ENCODE measurements around the gene CYREN. TPM values are rescaled to one million over a fixed set of nuclear protein-coding genes. Genes with fewer than 3 reads are reported as not detected.
"Not testable (repeated sequence)": the region's sequence is repeated elsewhere in the genome, so short reads cannot be mapped to it uniquely, and the experiment has no call there.

Gene CYREN
- total RNA-seq = 10 to 100 TPM; 22.7 to 31.7 TPM
- polyA plus RNA-seq = 10 to 100 TPM; 17.8 to 26.0 TPM
- long read RNA-seq, donor 1, transcript CYREN-209 (4 exons, 596 nt) = minor isoform, 5 of 105 reads
- long read RNA-seq, donor 1, transcript CYREN-213 (4 exons, 1,727 nt) = minor isoform, 5 of 105 reads
- long read RNA-seq, donor 1, transcript CYREN-202 (4 exons, 1,738 nt) = major isoform, 41 of 105 reads
- long read RNA-seq, donor 1, partial matches to known transcripts = 0 of 105 reads
- long read RNA-seq, donor 1, other reads (novel, unspliced or antisense) = 50 of 105 reads
- long read RNA-seq, donor 2, transcript CYREN-202 (4 exons, 1,738 nt) = major isoform, 8 of 33 reads
- long read RNA-seq, donor 2, partial matches to known transcripts = 1 of 33 reads
- long read RNA-seq, donor 2, other reads (novel, unspliced or antisense) = 18 of 33 reads

- Histone ChIP-seq H3K27ac (ENCODE audit: low read depth in 1 of 2, low read length in 2 of 2) (peak within 1 kb of the TSS; percentile 52 to 94), H3K27me3 (ENCODE audit: control insufficient read depth in 1 of 2, insufficient read depth in 2 of 2, low read length in 1 of 2) (no peaks in the 10 kb centered on the region), H3K36me3 (ENCODE audit: control insufficient read depth in 1 of 2, insufficient read depth in 2 of 2, low read length in 1 of 2) (no peaks in the 10 kb centered on the region), H3K4me3 (ENCODE audit: low read length in 2 of 2) (peak within 1 kb of the TSS; percentile 30 to 74), H3K4me1 (ENCODE audit: control insufficient read depth in 1 of 2, insufficient read depth in 2 of 2, low read length in 2 of 2) (peaks cover 2 to 13% of the 10 kb centered on the region in 2 donors), H3K9me3 (ENCODE audit: control insufficient read depth, low read length) (no peaks in the 10 kb centered on the region)
- ATAC-seq (ENCODE audit: low FRiP score) = peak; percentile 98
- peak; percentile 98 to 99 for DNase-seq
- intact Hi-C loops (cut with DNase I) = loop anchor here in 1 of 2 donors (5.0 kb wide), 1 partner anchor 483 kb away; no protein-coding TSS in a partner anchor
- WGBS, 2 donors = 0% methylated on average over 61 to 77 of the region's 77 CpGs
Observed at GRCh38 chr7:135170274-135170997, at the start of gene CYREN. Gene CYREN, minus strand, starts transcription at chr7:135170707. Its CDS starts 1,785 bp downstream, at chr7:135168922.

DNA sequence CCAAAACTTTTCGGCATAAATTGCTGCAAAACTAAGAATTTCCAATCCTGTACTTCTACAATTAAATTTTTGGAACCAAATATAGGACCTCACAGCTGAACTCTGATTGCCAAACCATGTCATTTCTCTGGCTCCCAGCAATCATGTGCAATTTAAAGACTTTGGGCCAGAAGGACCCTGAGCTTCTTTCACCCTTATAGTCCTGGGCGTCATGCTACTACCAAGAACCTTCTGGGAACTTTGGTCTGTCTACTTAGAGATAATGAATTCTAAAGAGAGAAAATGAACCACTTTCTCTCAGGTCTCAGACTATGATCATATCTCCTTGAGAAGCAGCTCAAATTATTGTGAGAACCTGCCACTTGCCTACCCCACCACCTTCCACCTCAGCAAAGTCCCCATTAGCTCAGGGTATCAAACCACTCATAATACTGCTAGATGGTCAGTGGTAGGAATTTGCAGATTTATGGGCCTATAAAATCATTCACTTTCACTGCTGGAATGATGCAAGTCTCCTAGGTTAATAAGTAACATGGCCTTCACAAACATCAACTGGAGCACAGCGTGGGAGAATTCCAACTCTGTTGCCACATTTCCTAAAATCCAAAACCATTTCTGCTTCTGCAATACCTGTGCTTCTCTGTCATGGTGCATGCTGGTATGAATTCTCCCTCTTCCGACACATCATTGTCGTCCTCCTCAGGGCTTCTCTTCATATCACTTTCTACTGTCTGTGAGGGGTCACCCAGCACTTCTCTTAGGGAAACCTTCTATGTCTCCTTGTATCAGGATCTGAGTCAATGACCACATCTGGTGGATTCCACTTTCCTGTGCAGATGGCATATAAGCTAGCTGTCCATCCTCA lies 47.4 kb upstream of the CYREN start:
- Histone ChIP-seq H3K4me1 (ENCODE audit: control insufficient read depth in 1 of 2, insufficient read depth in 2 of 2, low read length in 2 of 2) (no peaks in the 10 kb centered on the region), H3K27me3 (ENCODE audit: control insufficient read depth in 1 of 2, insufficient read depth in 2 of 2, low read length in 1 of 2) (no peaks in the 10 kb centered on the region), H3K4me3 (ENCODE audit: low read length in 2 of 2) (no peak overlapping the region), H3K27ac (ENCODE audit: low read depth in 1 of 2, low read length in 2 of 2) (no peak overlapping the region), H3K9me3 (ENCODE audit: control insufficient read depth, low read length) (no peaks in the 10 kb centered on the region), H3K36me3 (ENCODE audit: control insufficient read depth in 1 of 2, insufficient read depth in 2 of 2, low read length in 1 of 2) (no peaks in the 10 kb centered on the region)
- ATAC-seq (ENCODE audit: low FRiP score) (no peak), DNase-seq (no peak)
- intact Hi-C loops (cut with DNase I) = no loop called here
- WGBS, 2 donors = 95% methylated on average over 5 of the region's 5 CpGs

GRCh38 chr7:135215698-135216097 lies 45.2 kb upstream of the CYREN start:
- DNase-seq = no peak
- WGBS, 2 donors = 73 to 77% methylated on average over 3 of the region's 3 CpGs
- ATAC-seq (ENCODE audit: low FRiP score) = no peak
- no peaks in the 10 kb centered on the region for H3K4me1 ChIP-seq (ENCODE audit: control insufficient read depth in 1 of 2, insufficient read depth in 2 of 2, low read length in 2 of 2)
- H3K27me3 ChIP-seq (ENCODE audit: control insufficient read depth in 1 of 2, insufficient read depth in 2 of 2, low read length in 1 of 2) = no peaks in the 10 kb centered on the region
- no peak overlapping the region for H3K4me3 ChIP-seq (ENCODE audit: low read length in 2 of 2)
- no peak overlapping the region for H3K27ac ChIP-seq (ENCODE audit: low read depth in 1 of 2, low read length in 2 of 2)
- H3K36me3 ChIP-seq (ENCODE audit: control insufficient read depth in 1 of 2, insufficient read depth in 2 of 2, low read length in 1 of 2) = no peaks in the 10 kb centered on the region
- intact Hi-C loops (cut with DNase I) = loop anchor here in 1 of 2 donors (2.0 kb wide), 1 partner anchor 39 kb away; no protein-coding TSS in a partner anchor
- H3K9me3 ChIP-seq (ENCODE audit: control insufficient read depth, low read length) = no peaks in the 10 kb centered on the region

GRCh38 chr7:135215180-135215579 lies 44.7 kb upstream of the CYREN start:
- no peaks in the 10 kb centered on the region for H3K9me3 ChIP-seq (ENCODE audit: control insufficient read depth, low read length)
- H3K4me3 ChIP-seq (ENCODE audit: low read length in 2 of 2) = no peak overlapping the region
- no peak overlapping the region for H3K27ac ChIP-seq (ENCODE audit: low read depth in 1 of 2, low read length in 2 of 2)
- DNase-seq = no peak
- no peaks in the 10 kb centered on the region for H3K27me3 ChIP-seq (ENCODE audit: control insufficient read depth in 1 of 2, insufficient read depth in 2 of 2, low read length in 1 of 2)
- H3K4me1 ChIP-seq (ENCODE audit: control insufficient read depth in 1 of 2, insufficient read depth in 2 of 2, low read length in 2 of 2) = no peaks in the 10 kb centered on the region
- 18 to 27% methylated on average over 4 of the region's 4 CpGs for WGBS, 2 donors
- intact Hi-C loops (cut with DNase I) = loop anchor here in 1 of 2 donors (2.0 kb wide), 1 partner anchor 40 kb away; no protein-coding TSS in a partner anchor
- ATAC-seq (ENCODE audit: low FRiP score) = no peak
- no peaks in the 10 kb centered on the region for H3K36me3 ChIP-seq (ENCODE audit: control insufficient read depth in 1 of 2, insufficient read depth in 2 of 2, low read length in 1 of 2)

DNA sequence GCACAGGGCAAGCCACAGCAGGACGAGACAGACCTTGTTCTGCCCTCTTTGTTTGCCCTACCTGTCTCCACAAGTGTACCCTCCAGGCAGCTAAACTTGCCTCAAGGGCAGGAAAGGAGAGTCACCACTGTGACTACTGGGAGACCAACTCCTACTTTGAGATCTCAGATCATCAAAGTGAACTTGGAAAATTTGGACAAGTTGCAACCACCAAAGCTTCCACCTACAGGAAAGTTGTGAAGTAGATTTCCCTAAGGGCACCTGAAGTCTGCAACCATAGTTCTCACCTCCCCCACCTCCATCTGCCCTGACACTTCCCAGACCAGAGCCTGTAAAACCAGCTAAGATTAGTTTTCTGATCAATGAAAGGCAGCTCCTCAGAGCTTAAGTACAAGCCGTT lies 43.3 kb upstream of the CYREN start:
- intact Hi-C loops (cut with DNase I) = loop anchor here in 1 of 2 donors (2.0 kb wide), 1 partner anchor 41 kb away; no protein-coding TSS in a partner anchor

DNA sequence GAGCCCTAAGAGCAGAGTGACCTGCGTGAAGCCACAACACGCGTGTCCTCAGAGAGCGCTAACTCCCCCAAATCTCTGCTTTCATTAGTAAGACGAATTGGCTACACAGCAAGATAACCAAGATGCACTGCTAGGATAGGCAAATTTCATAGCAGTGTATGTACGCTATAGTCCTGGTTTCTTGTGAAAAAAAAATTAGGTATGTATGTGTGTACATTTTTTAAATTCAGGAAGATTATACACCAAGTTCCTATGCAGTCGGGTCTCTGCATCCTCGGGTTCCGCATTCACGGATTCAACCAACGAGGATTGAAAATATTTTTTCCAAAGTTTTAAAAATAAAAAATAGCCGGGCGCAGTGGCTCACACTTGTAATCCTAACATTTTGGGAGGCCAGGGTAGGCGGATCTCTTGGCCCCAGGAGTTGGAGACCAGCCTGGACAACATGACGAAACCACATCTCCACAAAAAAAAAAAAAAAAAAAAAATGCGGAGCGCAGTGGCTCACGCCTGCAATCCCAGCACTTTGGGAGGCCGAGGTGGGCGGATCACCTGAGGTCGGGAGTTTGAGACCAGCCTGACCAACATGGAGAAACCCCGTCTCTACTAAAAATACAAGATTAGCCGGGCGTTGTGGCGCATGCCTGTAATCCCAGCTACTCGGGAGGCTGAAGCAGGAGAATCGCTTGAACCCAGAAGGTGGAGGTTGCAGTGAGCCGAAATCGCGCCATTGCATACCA lies 41.6 kb upstream of the CYREN start:
- H3K4me3 ChIP-seq (ENCODE audit: low read length in 2 of 2) = peak overlapping the region; percentile 50 to 69
- not testable (repeated sequence) for H3K27me3 ChIP-seq (ENCODE audit: control insufficient read depth in 1 of 2, insufficient read depth in 2 of 2, low read length in 1 of 2); H3K36me3 ChIP-seq (ENCODE audit: control insufficient read depth in 1 of 2, insufficient read depth in 2 of 2, low read length in 1 of 2); H3K9me3 ChIP-seq (ENCODE audit: control insufficient read depth, low read length); H3K4me1 ChIP-seq (ENCODE audit: control insufficient read depth in 1 of 2, insufficient read depth in 2 of 2, low read length in 2 of 2)
- peak in 1 of 2 donors; percentile 71 for DNase-seq
- peak overlapping the region; percentile 12 to 80 for H3K27ac ChIP-seq (ENCODE audit: low read depth in 1 of 2, low read length in 2 of 2)
- intact Hi-C loops (cut with DNase I) = loop anchor here in 1 of 2 donors (2.0 kb wide), 1 partner anchor 41 kb away; no protein-coding TSS in a partner anchor
- peak; percentile 72 for ATAC-seq (ENCODE audit: low FRiP score)
- WGBS, 2 donors = 19 to 22% methylated on average over 27 to 30 of the region's 30 CpGs

More for the DNA sequence above, 43.3 kb upstream of the CYREN start:
- no peak overlapping the region for H3K27ac ChIP-seq (ENCODE audit: low read depth in 1 of 2, low read length in 2 of 2)
- H3K27me3 ChIP-seq (ENCODE audit: control insufficient read depth in 1 of 2, insufficient read depth in 2 of 2, low read length in 1 of 2) = no peaks in the 10 kb centered on the region
- DNase-seq (no peak), ATAC-seq (ENCODE audit: low FRiP score) (no peak)
- H3K4me3 ChIP-seq (ENCODE audit: low read length in 2 of 2) = no peak overlapping the region
- no peaks in the 10 kb centered on the region for H3K9me3 ChIP-seq (ENCODE audit: control insufficient read depth, low read length)
- H3K4me1 ChIP-seq (ENCODE audit: control insufficient read depth in 1 of 2, insufficient read depth in 2 of 2, low read length in 2 of 2) = no peaks in the 10 kb centered on the region
- 93 to 95% methylated on average over 2 of the region's 2 CpGs for WGBS, 2 donors
- no peaks in the 10 kb centered on the region for H3K36me3 ChIP-seq (ENCODE audit: control insufficient read depth in 1 of 2, insufficient read depth in 2 of 2, low read length in 1 of 2)

DNA sequence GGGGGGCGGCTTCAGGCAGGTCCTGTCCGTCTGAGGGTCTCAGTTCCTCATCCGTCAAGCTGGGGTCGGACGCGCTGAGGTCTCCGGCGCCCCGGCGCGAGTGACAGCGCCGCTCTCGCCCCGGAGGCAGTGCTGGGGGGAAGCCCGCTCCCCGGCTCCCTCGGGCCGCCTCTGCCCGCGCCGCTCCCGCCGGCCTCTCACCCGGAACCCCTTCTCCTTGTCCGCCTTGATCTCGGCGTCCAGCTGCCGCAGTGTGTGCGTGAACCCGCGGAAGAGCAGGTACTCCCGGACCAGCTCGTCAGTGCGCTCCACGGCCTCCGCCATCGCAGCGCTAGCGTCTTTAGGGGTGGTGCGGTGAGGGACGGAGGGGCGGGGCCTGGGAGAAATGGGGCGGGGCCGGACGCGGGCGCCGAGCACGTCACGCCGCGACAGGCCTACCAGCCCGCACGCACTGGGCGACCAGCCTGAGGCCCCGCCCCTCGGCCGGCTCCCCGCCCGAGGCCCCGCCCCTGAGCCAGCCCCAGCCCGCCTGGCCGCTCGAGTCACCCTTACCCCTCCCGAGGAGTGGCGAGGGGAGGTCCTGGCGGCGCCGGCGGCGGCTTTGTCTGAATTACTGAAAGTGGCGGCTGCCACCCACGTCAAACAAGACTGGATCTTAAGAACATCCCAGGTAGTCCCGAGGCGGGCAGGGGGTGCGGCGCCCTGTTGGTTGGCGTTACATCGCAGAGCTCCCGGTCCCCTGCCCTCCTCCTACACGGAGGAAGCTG lies 40.9 kb upstream of the CYREN start, which contains the start of gene WDR91:
Gene WDR91, minus strand, starts transcription at position 348 of the 767 bp plus-strand sequence. Its CDS starts 24 bp downstream, at position 324.
- DNase-seq = peak; percentile 97 to 99
- peak within 1 kb of the TSS; percentile 12 to 96 for H3K27ac ChIP-seq (ENCODE audit: low read depth in 1 of 2, low read length in 2 of 2)
- 0% methylated on average over 78 to 82 of the region's 82 CpGs for WGBS, 2 donors
- no peaks in the 10 kb centered on the region for H3K36me3 ChIP-seq (ENCODE audit: control insufficient read depth in 1 of 2, insufficient read depth in 2 of 2, low read length in 1 of 2)
- no peaks in the 10 kb centered on the region for H3K9me3 ChIP-seq (ENCODE audit: control insufficient read depth, low read length)
- peak; percentile 98 for ATAC-seq (ENCODE audit: low FRiP score)
- H3K27me3 ChIP-seq (ENCODE audit: control insufficient read depth in 1 of 2, insufficient read depth in 2 of 2, low read length in 1 of 2) = no peaks in the 10 kb centered on the region
- no peaks in the 10 kb centered on the region for H3K4me1 ChIP-seq (ENCODE audit: control insufficient read depth in 1 of 2, insufficient read depth in 2 of 2, low read length in 2 of 2)
- H3K4me3 ChIP-seq (ENCODE audit: low read length in 2 of 2) = peak within 1 kb of the TSS; percentile 75 to 94
- intact Hi-C loops (cut with DNase I) = loop anchor here in 1 of 2 donors (2.0 kb wide), 1 partner anchor 41 kb away; no protein-coding TSS in a partner anchor

Measured in aorta (tissue), 5 donors.